ENCODE data around the gene B3GALNT2.
"Not testable (repeated sequence)": the region's sequence is repeated elsewhere in the genome, so short reads cannot be mapped to it uniquely, and the experiment has no call there.

Gene B3GALNT2

DNA sequence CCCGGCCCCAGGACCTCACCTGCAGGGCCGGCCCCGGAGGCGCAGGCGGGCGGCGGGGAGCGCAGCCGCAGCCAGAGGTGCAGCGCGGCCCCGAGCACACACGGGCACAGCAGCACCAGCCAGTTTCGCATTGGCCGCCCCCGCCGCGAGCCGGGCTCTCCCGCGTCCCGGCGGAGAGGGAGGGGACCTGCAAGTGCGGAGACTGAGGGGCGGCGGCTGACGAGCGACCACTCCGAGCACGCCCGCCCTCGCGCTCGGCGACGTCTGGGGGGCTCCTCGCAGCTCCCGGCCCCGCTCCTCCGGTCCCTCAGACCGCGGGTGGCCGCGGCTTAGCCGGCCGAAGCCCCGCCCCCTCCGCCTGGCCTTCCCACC lies at the start of gene B3GALNT2:
B3GALNT2 (minus strand) TSS at position 331 of the 372 bp plus-strand sequence; CDS start at position 131, 200 bp downstream.
- DNase-seq (ENCODE audit: low spot score) = no peak

DNA sequence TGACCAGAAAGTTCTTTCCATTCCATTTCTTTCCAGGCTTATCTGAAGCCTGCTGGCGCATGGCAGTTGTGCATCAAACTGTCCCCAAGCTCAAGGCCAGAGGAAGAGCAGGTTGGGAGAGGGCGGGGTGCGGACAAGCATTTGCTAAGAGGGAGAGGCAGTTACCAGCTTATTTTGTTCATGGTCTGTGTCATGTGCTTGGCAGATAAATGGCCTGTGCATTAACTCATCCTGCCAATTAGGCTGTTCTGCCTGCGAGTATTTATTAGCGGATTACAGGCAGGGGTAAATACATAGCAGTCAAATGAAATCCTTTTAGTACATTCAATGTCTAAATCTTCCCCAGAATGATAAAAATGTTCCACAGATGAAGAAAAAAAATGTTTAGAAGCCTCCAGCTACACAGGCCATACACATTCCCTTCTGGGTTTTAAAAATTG lies 48.9 kb upstream of the B3GALNT2 start:
- DNase-seq (ENCODE audit: low spot score) = no peak

DNA sequence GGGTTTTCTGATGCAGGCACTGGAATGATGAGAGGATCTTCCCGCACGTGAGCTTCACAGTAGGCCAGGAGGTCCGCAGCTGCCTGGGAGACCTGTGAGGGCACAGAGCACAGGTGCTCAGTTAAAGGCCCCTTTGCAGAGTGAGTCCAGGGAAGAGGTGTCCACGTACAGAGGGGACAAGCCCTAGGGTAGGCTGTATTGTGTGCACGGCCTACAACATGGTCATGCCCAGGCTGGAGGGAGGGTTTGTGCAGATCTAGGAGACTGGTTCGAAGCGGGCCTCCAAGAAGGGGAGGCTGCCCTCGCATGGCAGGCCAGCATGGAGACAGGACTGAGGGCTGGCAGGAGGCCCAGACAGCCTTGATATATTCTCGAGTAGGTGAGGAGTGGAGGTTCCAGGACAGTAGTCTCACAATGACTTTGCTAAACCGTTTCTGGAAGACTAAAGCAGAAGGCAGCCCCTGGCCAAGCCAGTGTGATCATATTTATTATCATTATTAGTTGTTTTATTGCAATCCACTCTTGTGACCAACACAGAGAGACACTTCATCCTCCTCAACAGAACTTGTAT lies 48.0 kb upstream of the B3GALNT2 start:
- DNase-seq (ENCODE audit: low spot score) = no peak

GRCh38 chr1:235549351-235550139 lies 45.3 kb upstream of the B3GALNT2 start:
- DNase-seq (ENCODE audit: low spot score) = no peak

- DNase-seq (ENCODE audit: low spot score) = not testable (repeated sequence)
Measured at GRCh38 chr1:235546369-235547155, 42.3 kb upstream of the B3GALNT2 start.

DNA sequence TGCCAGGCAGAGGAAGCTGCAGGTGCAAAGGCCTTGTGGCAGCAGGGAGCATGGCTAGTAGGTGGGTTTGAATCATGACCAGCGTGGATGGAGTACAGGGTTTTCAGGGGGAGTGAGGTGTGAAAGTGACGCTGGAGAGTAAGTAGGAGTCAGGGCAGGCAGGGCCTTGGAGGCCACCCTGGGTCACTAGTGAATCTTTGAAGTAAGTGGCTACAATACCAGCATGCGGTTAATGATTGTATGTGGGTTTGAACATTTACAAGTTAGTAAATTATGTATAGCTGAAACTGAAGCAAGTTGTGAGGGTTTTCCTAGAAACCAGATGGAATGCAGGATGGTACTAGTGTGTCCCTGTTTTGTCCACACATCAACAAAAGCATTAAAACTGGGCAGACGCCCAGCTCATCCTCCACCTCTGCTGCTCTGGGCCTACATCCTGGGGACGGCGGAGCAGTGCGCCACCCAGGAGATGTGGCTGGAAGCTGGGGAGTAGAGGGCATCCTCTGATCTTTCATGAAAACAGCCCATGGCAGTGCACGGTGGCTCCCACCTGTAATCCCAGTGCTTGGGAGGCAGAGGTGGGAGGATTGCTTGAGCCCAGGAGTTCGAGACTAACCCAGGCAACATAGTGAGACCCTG lies 41.2 kb upstream of the B3GALNT2 start:
- DNase-seq (ENCODE audit: low spot score) = no peak

DNA sequence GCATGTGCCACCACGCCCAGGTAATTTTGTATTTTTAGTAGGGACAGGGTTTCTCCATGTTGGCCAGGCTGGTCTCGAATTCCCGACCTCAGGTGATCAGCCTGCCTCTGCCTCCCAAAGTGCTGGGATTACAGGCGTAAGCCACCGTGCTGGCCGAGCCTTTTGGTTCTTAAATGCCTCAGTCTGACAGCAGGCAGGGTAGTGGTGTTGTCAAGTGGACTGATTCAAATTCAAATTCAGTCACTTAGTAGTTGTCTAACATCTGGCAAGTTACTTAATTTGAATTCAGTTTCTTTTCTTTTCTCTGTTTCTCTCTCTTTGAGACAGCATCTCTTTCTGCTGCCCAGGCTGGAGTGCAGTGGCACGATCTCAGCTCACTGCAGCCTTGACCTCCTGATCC lies 38.6 kb upstream of the B3GALNT2 start:
- DNase-seq (ENCODE audit: low spot score) = not testable (repeated sequence)

DNA sequence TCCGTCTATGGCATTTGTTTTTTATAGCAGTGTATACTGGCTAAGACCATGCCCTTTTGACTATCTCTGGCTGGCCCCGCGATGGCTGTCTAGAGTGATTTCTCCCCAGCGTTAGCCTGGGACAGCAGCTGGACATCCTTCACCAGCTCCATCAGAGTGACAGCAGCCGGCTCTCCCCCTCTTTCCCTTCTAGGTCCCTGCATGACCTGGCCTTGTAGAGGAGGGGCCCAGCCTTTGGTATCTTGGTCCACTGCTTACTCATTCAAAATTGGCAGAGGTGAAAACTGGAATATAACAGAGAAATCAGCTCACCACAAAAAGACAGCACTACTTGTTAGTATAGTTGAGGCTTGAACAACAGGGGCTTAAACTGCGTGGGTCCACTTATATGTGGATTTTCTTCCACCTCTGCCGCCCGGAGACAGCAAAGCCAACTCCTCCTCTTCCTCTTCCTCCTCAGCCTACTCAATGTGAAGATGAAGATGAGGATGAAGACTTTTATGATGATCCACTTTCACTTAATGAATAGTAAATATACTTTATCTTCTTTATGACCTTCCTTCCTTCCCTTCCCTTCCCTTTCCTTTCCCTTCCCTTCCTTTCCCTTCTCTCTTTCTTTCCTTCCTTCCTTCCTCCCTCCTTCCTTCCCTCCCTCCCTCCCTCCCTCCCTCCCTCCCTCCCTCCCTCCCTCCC lies 29.4 kb upstream of the B3GALNT2 start:
- DNase-seq (ENCODE audit: low spot score) = no peak

GRCh38 chr1:235532360-235532759 lies 28.1 kb upstream of the B3GALNT2 start:
- DNase-seq (ENCODE audit: low spot score) = no peak

DNA sequence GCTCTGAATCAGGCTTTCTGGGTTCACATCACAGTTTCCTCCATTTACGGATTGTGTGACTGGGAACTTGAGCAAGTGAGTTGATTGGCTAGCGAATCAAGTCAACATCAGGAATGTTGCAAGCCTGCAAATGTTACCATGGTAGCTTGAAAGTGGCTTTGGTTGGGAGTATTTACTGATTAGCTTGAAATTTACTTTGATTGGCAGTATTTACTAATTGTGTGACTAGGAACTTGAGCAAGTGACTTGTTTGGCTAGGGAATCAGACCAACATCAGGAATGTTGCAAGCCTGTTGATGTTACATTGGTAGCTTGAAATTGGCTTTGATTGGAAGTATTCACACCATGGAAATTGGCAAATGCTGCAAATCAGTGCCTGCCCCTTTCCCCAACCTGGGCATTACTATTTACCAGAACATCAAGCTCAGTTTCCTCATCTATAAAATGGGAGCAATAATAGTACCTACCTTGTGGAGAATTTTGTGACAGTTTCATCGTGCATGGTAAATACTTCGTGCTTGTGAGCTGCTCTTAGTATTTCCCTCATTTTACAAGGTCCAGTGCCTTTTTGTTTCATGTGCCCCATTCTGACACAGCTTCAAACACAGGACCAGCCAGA lies 23.1 kb upstream of the B3GALNT2 start:
- DNase-seq (ENCODE audit: low spot score) = no peak

DNA sequence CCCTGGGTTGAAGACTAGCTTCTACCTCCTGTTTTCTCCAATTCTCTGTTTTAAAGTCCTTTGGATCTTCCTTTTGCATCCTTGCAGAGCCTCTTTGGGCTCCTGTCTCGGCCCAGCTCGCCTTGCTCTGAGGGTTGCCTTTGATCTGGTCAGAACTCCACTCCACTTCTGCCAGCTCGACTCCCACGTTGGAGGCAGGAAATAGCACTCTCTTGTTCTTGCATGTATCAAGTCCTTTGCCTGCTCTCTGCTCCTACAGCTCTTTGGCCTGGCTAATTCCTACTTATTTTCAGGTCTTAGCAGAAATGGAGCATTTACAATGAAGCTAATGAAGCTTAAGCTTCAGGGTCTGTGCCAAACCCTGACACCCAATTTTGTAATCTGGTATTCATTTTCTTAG lies 21.1 kb upstream of the B3GALNT2 start:
- DNase-seq (ENCODE audit: low spot score) = no peak

- DNase-seq (ENCODE audit: low spot score) = no peak
Measured at GRCh38 chr1:235516862-235517446, 12.7 kb upstream of the B3GALNT2 start.

- no peak for DNase-seq (ENCODE audit: low spot score)
Measured at GRCh38 chr1:235515844-235516512, 11.7 kb upstream of the B3GALNT2 start.

DNA sequence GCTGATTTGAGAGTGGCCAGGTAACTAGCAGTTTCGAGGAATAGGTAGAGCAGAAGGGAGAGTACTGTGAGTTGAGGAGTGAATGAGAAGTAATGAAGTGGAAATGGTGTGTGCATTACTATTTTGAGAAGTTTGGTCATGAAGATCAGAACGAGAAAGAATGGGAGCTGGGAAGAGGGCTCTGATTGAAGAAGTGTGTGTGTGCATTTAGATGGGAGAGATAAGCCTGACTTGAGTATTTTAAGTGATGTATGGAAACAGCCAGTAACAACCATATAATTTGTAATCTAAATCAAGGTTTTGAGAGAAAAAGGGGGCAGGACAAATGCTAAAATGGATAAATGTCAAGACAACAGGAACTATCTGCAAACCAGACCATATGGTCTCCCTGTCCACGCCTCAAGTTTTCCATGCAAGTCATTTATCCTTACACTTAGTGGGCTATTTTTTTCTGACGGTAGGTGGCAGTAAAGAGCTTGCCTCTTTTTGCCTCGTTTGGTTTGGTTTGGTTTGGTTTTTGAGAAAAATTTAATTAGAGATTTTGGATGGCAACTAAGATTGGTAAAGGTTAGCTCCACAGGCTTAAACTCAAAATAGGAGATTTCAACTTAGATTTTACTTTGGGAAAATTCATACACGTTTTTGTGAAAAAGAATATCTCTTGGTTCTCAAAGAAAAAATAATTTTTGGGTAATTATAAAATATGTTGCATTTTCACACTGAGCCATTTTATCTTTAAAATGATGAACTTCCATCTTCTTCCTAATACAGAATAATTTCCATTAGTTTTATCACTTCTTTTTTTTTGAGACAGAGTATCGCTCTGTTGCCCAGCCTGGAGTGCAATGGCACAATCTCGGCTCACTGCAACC lies 9.5 kb upstream of the B3GALNT2 start:
- peak; percentile 67 for DNase-seq (ENCODE audit: low spot score)

DNA sequence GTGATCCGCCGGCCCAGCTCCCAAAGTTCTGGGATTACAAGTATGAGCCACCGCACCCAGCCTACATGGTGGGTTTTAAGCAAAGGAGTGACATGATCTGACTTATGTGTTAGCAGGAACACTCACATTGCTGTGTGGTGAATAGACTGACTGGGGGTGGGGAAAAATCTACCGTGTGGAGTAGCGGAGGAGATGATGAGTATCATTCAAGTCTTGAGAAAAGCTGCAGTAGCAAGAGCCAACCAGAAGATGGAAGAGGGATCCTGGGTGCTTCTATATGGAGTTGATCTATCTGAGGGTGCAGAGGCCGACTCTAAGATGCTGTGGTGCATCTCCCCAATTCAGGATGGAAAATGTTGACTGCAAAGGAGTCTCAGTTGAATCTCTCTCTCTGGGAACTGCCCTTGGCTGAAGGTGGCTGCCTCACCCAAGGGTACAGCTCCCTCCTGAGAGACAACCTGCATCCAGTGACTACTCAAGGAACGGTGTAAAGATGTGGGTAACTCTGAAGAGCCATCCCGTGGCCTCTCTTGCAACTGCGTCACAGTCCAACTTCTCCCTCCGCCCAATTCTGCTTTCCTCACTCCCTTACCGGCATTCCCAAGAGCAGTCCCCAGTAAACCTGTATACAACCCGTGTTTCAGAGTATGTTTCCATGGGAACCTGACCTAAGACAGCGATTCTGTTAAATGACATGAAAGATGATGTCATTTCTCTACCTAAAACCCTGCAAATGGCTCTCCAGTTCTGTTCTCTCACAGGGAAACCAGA lies 7.4 kb upstream of the B3GALNT2 start:
- DNase-seq (ENCODE audit: low spot score) = no peak

DNA sequence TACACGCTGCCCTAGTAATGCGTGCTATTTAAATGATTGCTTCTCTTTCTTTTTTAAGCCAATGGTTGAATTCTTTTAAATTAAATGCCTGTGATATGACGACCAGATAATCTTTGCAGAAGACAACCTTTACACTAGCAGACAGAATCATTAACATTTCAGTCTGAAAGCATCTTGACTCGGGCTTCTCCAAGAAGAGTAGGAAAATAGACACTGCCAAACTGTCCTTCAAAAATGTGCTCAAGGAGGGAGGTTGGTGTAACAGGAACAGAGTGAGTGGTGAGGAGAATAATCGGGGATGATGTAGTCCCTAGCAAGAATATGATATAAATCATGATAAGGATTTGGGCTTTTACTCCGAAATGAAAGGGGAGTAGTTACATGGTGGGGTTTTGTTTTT lies 6.6 kb upstream of the B3GALNT2 start:
- no peak for DNase-seq (ENCODE audit: low spot score)

GRCh38 chr1:235507623-235508022 lies 3.4 kb upstream of the B3GALNT2 start:
- no peak for DNase-seq (ENCODE audit: low spot score)

DNA sequence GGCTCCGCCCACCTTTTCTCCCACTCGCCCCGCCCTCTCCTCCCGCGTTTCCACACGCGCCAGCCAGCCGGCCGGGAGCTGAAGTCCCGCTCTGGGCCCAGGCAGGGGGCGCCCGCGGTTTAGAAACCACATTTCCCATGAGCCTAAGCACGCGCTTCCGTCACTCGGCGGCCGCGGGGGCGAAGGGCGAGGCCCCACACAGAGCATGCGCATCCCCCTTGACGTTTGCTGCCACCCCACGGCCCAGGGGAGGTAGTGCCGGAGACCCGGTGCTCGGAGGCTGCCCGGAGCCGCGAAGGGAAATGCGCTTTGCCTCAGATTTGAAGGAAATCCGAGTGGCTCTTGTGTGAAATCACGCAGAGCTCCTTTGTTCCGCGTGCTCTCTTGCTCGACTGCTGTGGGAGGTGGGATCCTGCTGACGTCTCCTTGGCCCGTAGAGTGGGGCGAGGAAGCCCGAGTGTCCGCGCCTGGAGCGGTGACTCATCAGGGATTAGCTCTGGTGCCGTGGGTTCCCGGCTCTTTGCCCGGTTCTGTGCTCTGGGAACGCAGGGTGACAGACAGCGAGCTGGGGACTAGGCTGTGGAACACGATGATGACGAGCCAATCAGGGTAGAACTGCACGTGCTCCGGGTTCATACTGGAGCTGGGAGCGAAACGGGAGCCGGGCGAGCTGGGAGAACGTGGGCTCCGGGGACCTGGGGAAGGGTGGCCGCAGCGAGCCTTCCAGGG lies 406 bp upstream of the B3GALNT2 start:
- peak; percentile 98 for DNase-seq (ENCODE audit: low spot score)

All from AG20443 (cell line).